GM12878 (cell line): ENCODE data around the gene SLC25A47. TPM values are rescaled to one million over a fixed set of nuclear protein-coding genes. Genes with fewer than 3 reads are reported as not detected.
A peak's percentile ranks its signal among the peaks of the same experiment; 100 is the strongest.

ENCODE experiments used
- ATAC-seq: fragments of 200-7000 bp; cut with Tn5 transposase; 3 replicates; pipeline ENCODE4 v1.9.1; 2020; ENCODE audit warnings: mild to moderate bottlenecking, moderate library complexity
- BruUV-seq: library from RNA; stranded (reverse); fragments of 400-500 nt; replicated peaks from 2 replicates; lab custom pipeline; 2021; lab: Mats Ljungman, UMichigan
- CTCF ChIA-PET: fragments of 300-600 bp; sonication (Branson Sonifier 250); formaldehyde crosslinking; extraction: SDS; loops from one replicate; lab custom pipeline; 2021; ENCODE audit warnings: inconsistent platforms; lab: Yijun Ruan, JAX
- POLR2A ChIA-PET: fragments of 350-600 bp; formaldehyde crosslinking; extraction: SDS; loops from one replicate; lab custom pipeline; 2021; ENCODE audit warnings: inconsistent platforms; lab: Charles Lee
- RAD21 ChIA-PET: fragments of 300-600 bp; sonication (Branson Sonifier 250); formaldehyde crosslinking; loops from one replicate; lab custom pipeline; 2023; ENCODE audit warnings: antibody characterized with exemption; ENCODE audit not compliant: unreplicated experiment; lab: Charles Lee
- SMC1A ChIA-PET: fragments of 300-600 bp; sonication (Branson Sonifier 250); formaldehyde crosslinking; loops from one replicate; lab custom pipeline; 2023; ENCODE audit not compliant: unreplicated experiment, uncharacterized antibody; lab: Charles Lee
- DNase-seq: peaks from one replicate; pipeline ENCODE4 v3.0.0-alpha.2; 2011; ENCODE audit warnings: low read depth, low spot score
- FAIRE-seq: peaks from 3 replicates; lab custom pipeline; 2011; peaks lifted over from hg19 to GRCh38; lab: Jason Lieb, UNC
- H2AFZ ChIP-seq: 2 replicates; pipeline ENCODE4 v1.6.0; 2011; ENCODE audit warnings: low read depth, low read length, control low read depth; ENCODE audit not compliant: control insufficient read depth
- H3K27ac ChIP-seq: 2 replicates; pipeline ENCODE4 v1.5.1; 2011; ENCODE audit warnings: control low read depth; ENCODE audit not compliant: control insufficient read depth, insufficient read depth
- H3K27me3 ChIP-seq, 2 experiments: replicated peaks in 1 of 2; 2 replicates each; pipeline versions ENCODE4 v1.6.0 to v1.6.1; 2011; ENCODE audit warnings: low read length in 1 of 2; ENCODE audit not compliant: control insufficient read depth in 2 of 2, insufficient read depth in 2 of 2
- H3K36me3 ChIP-seq, 2 experiments: 2 replicates each; pipeline ENCODE4 v1.5.1; 2011; ENCODE audit warnings: low read length in 1 of 2; ENCODE audit not compliant: control insufficient read depth in 2 of 2, insufficient read depth in 2 of 2
- H3K4me1 ChIP-seq: 2 replicates; pipeline ENCODE4 v1.6.1; 2011; ENCODE audit warnings: mild to moderate bottlenecking, low read length, moderate library complexity, mixed read lengths; ENCODE audit not compliant: control insufficient read depth, insufficient read depth
- H3K4me2 ChIP-seq: 2 replicates; pipeline ENCODE4 v1.6.0; 2011; ENCODE audit warnings: control low read depth; ENCODE audit not compliant: control insufficient read depth, insufficient read depth
- H3K4me3 ChIP-seq: fragments of 200-600 bp; sonication (generic); 2 replicates; pipeline ENCODE4 v1.5.1; 2016
- H3K79me2 ChIP-seq: 2 replicates; pipeline ENCODE4 v1.6.0; 2011; ENCODE audit warnings: low read length; ENCODE audit not compliant: control insufficient read depth, insufficient read depth
- H3K9ac ChIP-seq: 2 replicates; pipeline ENCODE4 v1.8.0; 2011; ENCODE audit warnings: low read length, control low read depth, mixed read lengths; ENCODE audit not compliant: control insufficient read depth, insufficient read depth
- H3K9me3 ChIP-seq: replicated peaks from 3 replicates; pipeline ENCODE4 v1.5.1; 2011; ENCODE audit warnings: mild to moderate bottlenecking, low read length; ENCODE audit not compliant: control insufficient read depth, insufficient read depth
- H4K20me1 ChIP-seq: 2 replicates; pipeline ENCODE4 v1.6.0; 2011; ENCODE audit not compliant: control insufficient read depth, insufficient read depth
- MEF2A ChIP-seq: IDR thresholded peaks from 2 replicates; pipeline ENCODE4 v1.6.1; 2011; ENCODE audit warnings: low read depth, mild to moderate bottlenecking, low read length, moderate library complexity; ENCODE audit not compliant: insufficient read depth
- MEF2B ChIP-seq: fragments of 450-650 bp; IDR thresholded peaks from 2 replicates; pipeline ENCODE4 v1.6.1; 2018; ENCODE audit warnings: mild to moderate bottlenecking, moderate library complexity; ENCODE audit not compliant: partially characterized antibody, poor library complexity, severe bottlenecking
- POLR2A ChIP-seq: IDR thresholded peaks from 2 replicates; pipeline ENCODE4 v1.6.1; 2011; ENCODE audit warnings: low read depth, mild to moderate bottlenecking, low read length
- RB1 ChIP-seq: fragments of 450-650 bp; formaldehyde crosslinking; IDR thresholded peaks from 2 replicates; pipeline ENCODE4 v1.6.1; 2017; ENCODE audit warnings: mild to moderate bottlenecking, borderline replicate concordance
- RELA ChIP-seq: fragments of 450-650 bp; IDR thresholded peaks from 2 replicates; pipeline ENCODE4 v1.8.0; 2014; ENCODE audit warnings: borderline replicate concordance; ENCODE audit not compliant: partially characterized antibody
- TCF12 ChIP-seq: IDR thresholded peaks from 2 replicates; pipeline ENCODE4 v1.6.1; 2011; ENCODE audit warnings: low read depth, mild to moderate bottlenecking, low read length
- WGBS: methylation state at CpG from one replicate; pipeline ENCODE4 v1.1.6; 2016; ENCODE audit warnings: low lambda C conversion rate; ENCODE audit not compliant: insufficient replicate concordance, insufficient coverage; ENCODE audit errors: missing lambda C conversion rate; 5-methylcytosine and 5-hydroxymethylcytosine counted together
- in situ Hi-C: fragments of 300-500 bp; cut with MboI; formaldehyde crosslinking; loops from 9 replicates; pipeline ENCODE4 v1.14.3; 2018; ENCODE audit warnings: mixed read lengths
- intact Hi-C: fragments of 100-400 bp; cut with micrococcal nuclease; formaldehyde crosslinking; loops from one replicate; pipeline ENCODE4 v1.14.2; 2022; ENCODE audit not compliant: unreplicated experiment
- polyA plus RNA-seq, 11 experiments: library from polyadenylated mRNA; depleted of rRNA in 4 of 11; unstranded in 6 of 11; stranded (reverse) in 5 of 11; fragments of >200 nt; fragmentation: Nextera tagmentation in 4 of 11; fragmentation: Illumina TruSeq in 1 of 11; extraction: Ambion mirVana in 4 of 11; extraction: Trizol in 1 of 11; gene quantifications; 1 replicate in 1 of 11; 2 replicates in 10 of 11; pipeline versions ENCODE4 v1.2.1 to v1.2.3, GENCODE V29; 2011 to 2016; ENCODE audit warnings: inconsistent platforms in 2 of 11, missing spikeins in 2 of 11, low read depth in 1 of 11
- total RNA-seq, 4 experiments: library from RNA; depleted of rRNA in 3 of 4; stranded (reverse); fragments of >200 nt in 3 of 4; fragmentation: Illumina TruSeq in 1 of 4; extraction: Trizol in 1 of 4; gene quantifications; 2 replicates each; pipeline versions ENCODE4 v1.2.1 to v1.2.3, GENCODE V29; 2013 to 2021
- TF ChIP-seq, protein P1 (sequence below): fragments of 150-350 bp; IDR thresholded peaks from 2 replicates; pipeline ENCODE4 v1.6.1; 2016; ENCODE audit warnings: low read depth, low read length

The SLC25A47 gene
- total and polyA plus RNA-seq, 10 of the 15 experiments (the other 5 are each of a cell fraction or from before 2014, with no cell fraction given): 0.14 TPM; not detected in 9

- no peak for DNase-seq
- no peak overlapping the region for H3K27ac ChIP-seq
- POLR2A ChIA-PET: no interaction called here
- TF ChIP-seq RB1 (no peak), TCF12 (no peak), RELA (no peak), MEF2B (no peak), POLR2A (peak; percentile 37; the same call in 1 of the 2 replicates), MEF2A (no peak)
- TF ChIP-seq, protein P1, sequence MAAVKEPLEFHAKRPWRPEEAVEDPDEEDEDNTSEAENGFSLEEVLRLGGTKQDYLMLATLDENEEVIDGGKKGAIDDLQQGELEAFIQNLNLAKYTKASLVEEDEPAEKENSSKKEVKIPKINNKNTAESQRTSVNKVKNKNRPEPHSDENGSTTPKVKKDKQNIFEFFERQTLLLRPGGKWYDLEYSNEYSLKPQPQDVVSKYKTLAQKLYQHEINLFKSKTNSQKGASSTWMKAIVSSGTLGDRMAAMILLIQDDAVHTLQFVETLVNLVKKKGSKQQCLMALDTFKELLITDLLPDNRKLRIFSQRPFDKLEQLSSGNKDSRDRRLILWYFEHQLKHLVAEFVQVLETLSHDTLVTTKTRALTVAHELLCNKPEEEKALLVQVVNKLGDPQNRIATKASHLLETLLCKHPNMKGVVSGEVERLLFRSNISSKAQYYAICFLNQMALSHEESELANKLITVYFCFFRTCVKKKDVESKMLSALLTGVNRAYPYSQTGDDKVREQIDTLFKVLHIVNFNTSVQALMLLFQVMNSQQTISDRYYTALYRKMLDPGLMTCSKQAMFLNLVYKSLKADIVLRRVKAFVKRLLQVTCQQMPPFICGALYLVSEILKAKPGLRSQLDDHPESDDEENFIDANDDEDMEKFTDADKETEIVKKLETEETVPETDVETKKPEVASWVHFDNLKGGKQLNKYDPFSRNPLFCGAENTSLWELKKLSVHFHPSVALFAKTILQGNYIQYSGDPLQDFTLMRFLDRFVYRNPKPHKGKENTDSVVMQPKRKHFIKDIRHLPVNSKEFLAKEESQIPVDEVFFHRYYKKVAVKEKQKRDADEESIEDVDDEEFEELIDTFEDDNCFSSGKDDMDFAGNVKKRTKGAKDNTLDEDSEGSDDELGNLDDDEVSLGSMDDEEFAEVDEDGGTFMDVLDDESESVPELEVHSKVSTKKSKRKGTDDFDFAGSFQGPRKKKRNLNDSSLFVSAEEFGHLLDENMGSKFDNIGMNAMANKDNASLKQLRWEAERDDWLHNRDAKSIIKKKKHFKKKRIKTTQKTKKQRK: no peak
- peaks cover 16% of the 10 kb centered on the region for H3K4me1 ChIP-seq
- ATAC-seq: no peak
- H3K36me3 ChIP-seq: peaks cover 5 to 38% of the 10 kb centered on the region in 2 experiments
- H3K27me3 ChIP-seq: no peaks in the 10 kb centered on the region
- no TSS peak for BruUV-seq
- CTCF ChIA-PET: no interaction called here
- H3K9ac ChIP-seq: no peak overlapping the region
- WGBS: 88% methylated on average over 13 of the region's 13 CpGs
- intact Hi-C loops (no loop called here), in situ Hi-C loops (no loop called here)
- RAD21 ChIA-PET: no interaction called here
- SMC1A ChIA-PET: interaction anchor here (1.2 kb wide), 1 partner anchor 60 kb away, joined by 3 read pairs; no protein-coding TSS in a partner anchor
- no peaks in the 10 kb centered on the region for H3K9me3 ChIP-seq
- H2AFZ ChIP-seq: no peak overlapping the region
- H3K4me2 ChIP-seq: no peak overlapping the region
- no peak overlapping the region for H3K4me3 ChIP-seq
- no peak for FAIRE-seq
- no peaks in the 10 kb centered on the region for H4K20me1 ChIP-seq
- H3K79me2 ChIP-seq: peaks cover 27% of the 10 kb centered on the region
Measured at GRCh38 chr14:100369019-100369418, 45.9 kb downstream of the SLC25A47 start.
